Ammon's horn (tissue), 1 donor: ENCODE results near the gene UCN3.

Experiments used
- DNase-seq: peaks from one replicate; pipeline ENCODE4 v3.0.0-alpha.2; 2016; ENCODE audit warnings: low spot score

The UCN3 gene, protein sequence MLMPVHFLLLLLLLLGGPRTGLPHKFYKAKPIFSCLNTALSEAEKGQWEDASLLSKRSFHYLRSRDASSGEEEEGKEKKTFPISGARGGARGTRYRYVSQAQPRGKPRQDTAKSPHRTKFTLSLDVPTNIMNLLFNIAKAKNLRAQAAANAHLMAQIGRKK

GRCh38 chr10:5364890-5365338 lies at the start of gene UCN3:
TSS of gene UCN3 (plus strand) at chr10:5364966. CDS start at chr10:5373721, 8,755 bp downstream.
- DNase-seq, result no peak

GRCh38 chr10:5317547-5318107 lies 47.1 kb upstream of the UCN3 start:
- no peak for DNase-seq

GRCh38 chr10:5318148-5318547 lies 46.6 kb upstream of the UCN3 start:
- DNase-seq, result no peak

GRCh38 chr10:5319863-5320262 lies 44.9 kb upstream of the UCN3 start:
- DNase-seq, result no peak

- DNase-seq, result no peak
Measured at GRCh38 chr10:5321273-5321672, 43.5 kb upstream of the UCN3 start.

GRCh38 chr10:5323446-5323845 lies 41.3 kb upstream of the UCN3 start:
- DNase-seq, result no peak

DNA sequence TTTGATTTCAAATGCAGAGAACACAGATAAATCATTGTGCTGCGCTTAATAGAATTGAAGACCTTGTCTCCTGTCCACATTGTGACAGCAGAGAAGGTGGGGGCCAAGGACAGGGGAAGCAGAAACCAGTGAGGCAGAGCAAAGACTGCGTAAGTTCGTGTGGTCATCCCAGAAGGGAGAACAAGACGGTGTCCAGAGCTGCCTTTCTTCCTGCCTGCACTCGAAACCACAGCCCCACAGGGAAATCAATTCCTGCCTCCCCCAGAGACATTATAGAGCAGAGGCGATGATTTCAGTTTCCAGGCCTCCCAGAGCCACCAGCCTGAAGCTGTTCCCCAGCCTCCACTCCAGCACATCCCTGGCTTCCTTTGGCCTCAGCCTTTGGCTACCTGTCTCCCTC lies 39.7 kb upstream of the UCN3 start:
- DNase-seq, result no peak

GRCh38 chr10:5334196-5334880 lies 30.4 kb upstream of the UCN3 start:
- no peak for DNase-seq

- DNase-seq, result no peak
Measured at GRCh38 chr10:5338010-5338409, 26.8 kb upstream of the UCN3 start.

DNA sequence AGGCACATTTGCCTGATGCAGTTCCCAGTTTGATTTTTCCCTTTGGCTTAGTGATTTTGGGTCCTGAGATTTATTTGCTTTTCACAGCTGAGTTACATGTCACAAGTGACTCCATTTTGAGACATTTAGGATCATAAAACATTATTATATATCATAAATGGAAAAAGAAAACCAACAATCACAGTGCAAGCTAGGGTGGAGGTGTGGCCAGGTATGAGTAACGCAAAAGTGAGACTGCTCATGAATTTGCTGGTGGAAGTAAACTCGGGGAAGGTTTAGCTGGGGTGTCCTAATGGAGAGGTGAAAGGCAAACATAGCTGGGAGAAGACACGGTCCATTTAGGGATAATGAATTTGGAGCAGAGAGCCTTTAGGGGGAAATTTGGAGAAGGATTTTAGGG lies 21.7 kb upstream of the UCN3 start:
- DNase-seq, result no peak

DNA sequence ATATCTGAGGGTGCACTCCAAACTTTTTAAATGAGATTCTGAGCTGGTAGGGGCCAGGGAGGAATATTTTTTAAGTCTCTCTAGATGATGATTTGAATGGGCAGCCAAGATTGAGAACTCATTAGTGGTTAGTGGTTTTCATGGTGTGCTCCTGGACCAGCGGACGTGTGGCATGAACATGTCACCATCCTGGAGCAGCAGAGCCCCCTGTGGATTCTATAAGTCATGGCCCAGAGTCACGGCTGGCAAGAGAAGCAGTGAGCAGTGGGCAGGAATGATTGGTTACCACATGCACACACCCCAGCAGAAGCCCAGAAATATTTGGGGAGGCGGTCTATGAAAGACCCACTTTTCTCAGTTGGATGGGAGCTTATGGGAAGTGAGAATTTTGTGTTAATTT lies 21.2 kb upstream of the UCN3 start:
- DNase-seq, result no peak

DNA sequence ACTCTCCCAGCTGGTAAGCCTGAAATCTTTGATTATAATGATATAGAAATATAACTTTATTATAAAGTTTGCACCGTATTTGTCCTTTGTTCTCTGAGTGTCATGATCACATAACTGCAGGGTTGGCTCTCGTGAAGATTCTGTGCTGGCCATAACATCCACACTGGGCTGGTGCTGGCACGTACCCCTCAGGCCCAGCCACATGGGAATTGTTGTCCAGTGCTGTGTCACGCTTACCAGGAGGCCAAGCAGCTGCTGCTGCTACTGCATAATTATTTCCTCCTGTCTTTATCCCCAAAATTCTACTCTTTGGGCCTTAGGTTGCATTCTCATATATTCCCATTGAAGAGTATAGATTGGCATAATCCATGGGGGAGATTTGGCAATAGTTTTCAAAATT lies 20.8 kb upstream of the UCN3 start:
- no peak for DNase-seq

DNA sequence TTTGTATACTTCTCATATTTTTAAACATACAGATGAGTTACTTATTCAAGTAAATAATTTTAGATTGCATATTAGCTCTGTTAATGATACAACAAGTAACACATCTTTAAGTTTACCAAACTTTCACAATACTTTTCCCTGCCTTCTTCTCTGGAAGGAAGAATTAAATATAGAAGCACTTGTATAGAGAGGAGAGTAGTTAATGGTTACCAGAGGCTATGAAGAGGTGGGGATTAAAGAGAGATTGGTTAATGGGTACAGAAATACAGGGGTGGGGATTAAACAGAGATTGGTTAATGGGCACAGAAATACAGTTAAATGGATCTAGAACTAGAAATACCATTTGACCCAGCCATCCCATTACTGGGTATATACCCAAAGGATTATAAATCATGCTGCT lies 20.0 kb upstream of the UCN3 start:
- DNase-seq, result no peak

GRCh38 chr10:5346881-5347280 lies 17.9 kb upstream of the UCN3 start:
- DNase-seq, result no peak

- no peak for DNase-seq
Measured at GRCh38 chr10:5349362-5349761, 15.4 kb upstream of the UCN3 start.

DNA sequence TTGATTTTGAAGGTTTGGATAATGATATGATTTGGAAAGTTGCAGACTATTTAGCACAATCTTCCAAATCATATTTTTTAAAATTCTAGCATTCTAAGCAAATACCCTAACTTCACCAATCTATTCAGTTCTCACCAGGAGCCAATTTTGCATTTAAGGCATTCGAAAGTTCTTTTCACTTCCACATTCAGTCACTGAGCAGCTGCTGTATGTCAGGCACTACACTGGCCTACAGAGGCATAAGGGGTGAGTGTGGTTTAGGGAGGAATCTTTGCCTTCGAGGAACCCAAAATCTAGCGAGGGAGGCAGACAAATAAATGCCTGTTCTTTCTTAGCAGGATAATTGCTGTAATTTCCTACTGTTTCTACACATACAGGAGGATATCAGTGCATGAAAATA lies 10.7 kb upstream of the UCN3 start:
- no peak for DNase-seq

GRCh38 chr10:5355594-5356301 lies 9.0 kb upstream of the UCN3 start:
- DNase-seq, result no peak

GRCh38 chr10:5356302-5356763 lies 8.4 kb upstream of the UCN3 start:
- DNase-seq, result no peak

GRCh38 chr10:5360318-5360915 lies 4.3 kb upstream of the UCN3 start:
- DNase-seq, result no peak

- DNase-seq, result no peak
Measured at GRCh38 chr10:5361966-5362365, 2.8 kb upstream of the UCN3 start.

DNA sequence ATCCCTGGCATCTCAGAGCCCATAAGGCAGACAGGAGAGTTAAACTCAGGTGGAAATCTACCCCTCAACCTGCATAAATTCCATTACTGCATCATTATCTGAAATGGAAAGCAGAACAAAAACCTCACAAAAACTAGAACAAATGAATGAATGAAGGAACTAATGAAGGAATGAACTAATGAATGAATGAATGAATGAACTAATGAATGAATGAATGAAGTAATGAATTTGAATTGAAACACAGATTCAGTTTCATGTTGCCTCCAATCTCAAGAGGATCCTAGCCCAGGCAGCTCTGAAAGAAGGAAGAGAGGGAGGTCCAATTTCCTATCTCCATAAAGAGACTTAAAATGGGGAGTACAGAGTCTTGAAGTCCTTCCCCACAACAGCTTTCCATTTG lies 1.9 kb upstream of the UCN3 start:
- DNase-seq, result no peak

- no peak for DNase-seq
Measured at GRCh38 chr10:5364374-5364773, 392 bp upstream of the UCN3 start.

GRCh38 chr10:5365928-5366327 lies 1.2 kb downstream of the UCN3 start:
- no peak for DNase-seq
